ENCODE measurements around the gene GIPR. TPM values are rescaled to one million over a fixed set of nuclear protein-coding genes. Genes with fewer than 3 reads are reported as not detected.
"Not testable (repeated sequence)": the region's sequence is repeated elsewhere in the genome, so short reads cannot be mapped to it uniquely, and the experiment has no call there.

Gene GIPR
- total and polyA plus RNA-seq, 9 donors = 0.02 to 1.6 (median 0.32) TPM; not detected in 3

- peaks cover 7% of the 10 kb centered on the region for H3K27me3 ChIP-seq
Measured at GRCh38 chr19:45681391-45682015, 13.5 kb downstream of the GIPR start.

GRCh38 chr19:45682117-45682516, 14.1 kb downstream of the GIPR start:
- no peak for TF ChIP-seq POLR2A (IDR thresholded peaks at IDR 0.05)
- TF ChIP-seq, protein P1, sequence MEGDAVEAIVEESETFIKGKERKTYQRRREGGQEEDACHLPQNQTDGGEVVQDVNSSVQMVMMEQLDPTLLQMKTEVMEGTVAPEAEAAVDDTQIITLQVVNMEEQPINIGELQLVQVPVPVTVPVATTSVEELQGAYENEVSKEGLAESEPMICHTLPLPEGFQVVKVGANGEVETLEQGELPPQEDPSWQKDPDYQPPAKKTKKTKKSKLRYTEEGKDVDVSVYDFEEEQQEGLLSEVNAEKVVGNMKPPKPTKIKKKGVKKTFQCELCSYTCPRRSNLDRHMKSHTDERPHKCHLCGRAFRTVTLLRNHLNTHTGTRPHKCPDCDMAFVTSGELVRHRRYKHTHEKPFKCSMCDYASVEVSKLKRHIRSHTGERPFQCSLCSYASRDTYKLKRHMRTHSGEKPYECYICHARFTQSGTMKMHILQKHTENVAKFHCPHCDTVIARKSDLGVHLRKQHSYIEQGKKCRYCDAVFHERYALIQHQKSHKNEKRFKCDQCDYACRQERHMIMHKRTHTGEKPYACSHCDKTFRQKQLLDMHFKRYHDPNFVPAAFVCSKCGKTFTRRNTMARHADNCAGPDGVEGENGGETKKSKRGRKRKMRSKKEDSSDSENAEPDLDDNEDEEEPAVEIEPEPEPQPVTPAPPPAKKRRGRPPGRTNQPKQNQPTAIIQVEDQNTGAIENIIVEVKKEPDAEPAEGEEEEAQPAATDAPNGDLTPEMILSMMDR (IDR thresholded peaks at IDR 0.05) = no peak
- no peak for TF ChIP-seq EP300 (IDR thresholded peaks at IDR 0.05)
- 60 to 63% (median 62%) methylated on average over 8 of the region's 8 CpGs for WGBS, 3 donors
- intact Hi-C loops (cut with DNase I) = loop anchor here in 1 of 4 donors (5.0 to 10.0 kb wide), 2 partner anchors 160 to 257 kb away; partner anchors contain the start of gene ERCC1
- Histone ChIP-seq H3K9me3 (no peaks in the 10 kb centered on the region), H3K36me3 (no peaks in the 10 kb centered on the region), H3K27ac (peak overlapping the region in 1 of 2 donors; percentile 7), H3K4me1 (ENCODE audit: insufficient read depth) (peaks cover 3% of the 10 kb centered on the region), H3K4me3 (no peak overlapping the region), H3K27me3 (peaks cover 7% of the 10 kb centered on the region)
- DNase-seq = no peak

More at GRCh38 chr19:45681391-45682015, 13.5 kb downstream of the GIPR start:
- TF ChIP-seq, protein P1 (IDR thresholded peaks at IDR 0.05) = peak; percentile 92 to 95 (median 93)
- TF ChIP-seq POLR2A (IDR thresholded peaks at IDR 0.05) = no peak
- H3K27ac ChIP-seq = peak overlapping the region; percentile 7 to 19
- WGBS, 3 donors = 2 to 3% (median 2%) methylated on average over 21 to 51 of the region's 51 CpGs
- H3K4me3 ChIP-seq = peak overlapping the region; percentile 32
- peak; percentile 71 to 85 (median 81) for DNase-seq
- peaks cover 3% of the 10 kb centered on the region for H3K4me1 ChIP-seq (ENCODE audit: insufficient read depth)
- intact Hi-C loops (cut with DNase I) = loop anchor here in 1 of 4 donors (5.0 to 10.0 kb wide), 2 partner anchors 159 to 257 kb away; partner anchors contain the start of gene ERCC1
- H3K9me3 ChIP-seq = no peaks in the 10 kb centered on the region
- no peaks in the 10 kb centered on the region for H3K36me3 ChIP-seq

- no peak for DNase-seq
- H3K4me3 ChIP-seq = no peak overlapping the region
- no peaks in the 10 kb centered on the region for H3K36me3 ChIP-seq
- 53 to 66% (median 64%) methylated on average over 5 of the region's 5 CpGs for WGBS, 3 donors
- intact Hi-C loops (cut with DNase I) = loop anchor here in 1 of 4 donors (5.0 to 10.0 kb wide), 2 partner anchors 161 to 258 kb away; partner anchors contain the start of gene ERCC1
- no peaks in the 10 kb centered on the region for H3K9me3 ChIP-seq
- no peaks in the 10 kb centered on the region for H3K4me1 ChIP-seq (ENCODE audit: insufficient read depth)
- no peak overlapping the region for H3K27ac ChIP-seq
- H3K27me3 ChIP-seq = peaks cover 2% of the 10 kb centered on the region
- TF ChIP-seq POLR2A (IDR thresholded peaks at IDR 0.05) (no peak), EP300 (IDR thresholded peaks at IDR 0.05) (no peak)
- TF ChIP-seq, protein P1 (IDR thresholded peaks at IDR 0.05) = no peak
Measured at GRCh38 chr19:45682908-45683307, 14.9 kb downstream of the GIPR start.

- not testable (repeated sequence) for H3K4me3 ChIP-seq; H3K27ac ChIP-seq; H3K9me3 ChIP-seq; DNase-seq; H3K4me1 ChIP-seq (ENCODE audit: insufficient read depth); H3K27me3 ChIP-seq; H3K36me3 ChIP-seq
- 84 to 86% (median 85%) methylated on average over 11 of the region's 11 CpGs for WGBS, 3 donors
- intact Hi-C loops (cut with DNase I) = loop anchor here in 1 of 4 donors (10.0 kb wide), 1 partner anchor 260 kb away; the partner anchor contains the start of gene ERCC1
Measured at GRCh38 chr19:45685045-45685444, 17.0 kb downstream of the GIPR start.

GRCh38 chr19:45687599-45687998, 19.6 kb downstream of the GIPR start:
- no peak for DNase-seq
- Histone ChIP-seq H3K27ac (no peak overlapping the region), H3K36me3 (no peaks in the 10 kb centered on the region), H3K4me3 (no peak overlapping the region), H3K4me1 (ENCODE audit: insufficient read depth) (no peaks in the 10 kb centered on the region), H3K27me3 (no peaks in the 10 kb centered on the region), H3K9me3 (no peaks in the 10 kb centered on the region)
- WGBS, 3 donors = 85 to 90% (median 88%) methylated on average over 9 of the region's 9 CpGs
- TF ChIP-seq, protein P1 (IDR thresholded peaks at IDR 0.05) = no peak
- TF ChIP-seq POLR2A (IDR thresholded peaks at IDR 0.05) = no peak
- TF ChIP-seq EP300 (IDR thresholded peaks at IDR 0.05) = no peak
- intact Hi-C loops (cut with DNase I) = loop anchor here in 1 of 4 donors (10.0 kb wide), 1 partner anchor 263 kb away; the partner anchor contains the start of gene ERCC1

All from ovary (tissue), 9 donors.